H1 (cell line): Measurements from ENCODE around the gene CIAO3. TPM values are rescaled to one million over a fixed set of nuclear protein-coding genes. Genes with fewer than 3 reads are reported as not detected.

Experiments
- CTCF ChIA-PET: fragments of 300-600 bp; sonication (Branson Sonifier 250); formaldehyde crosslinking; loops from one replicate; lab custom pipeline; 2021; ENCODE audit not compliant: partially characterized antibody; lab: Charles Lee
- POLR2A ChIA-PET: fragments of 300-600 bp; sonication (Branson Sonifier 250); formaldehyde crosslinking; loops from one replicate; lab custom pipeline; 2021; ENCODE audit warnings: inconsistent platforms; ENCODE audit not compliant: partially characterized antibody; lab: Charles Lee
- DNase-seq, 2 experiments: peaks; one replicate each; pipeline versions ENCODE4 v3.0.0 to v3.0.0-alpha.2; 2010 to 2022; ENCODE audit warnings: low spot score in 2 of 2, low read depth in 1 of 2, mixed read lengths in 1 of 2
- FAIRE-seq: peaks from 2 replicates; lab custom pipeline; 2011; peaks lifted over from hg19 to GRCh38; lab: Jason Lieb, UNC
- H2AFZ ChIP-seq: 2 replicates; pipeline ENCODE4 v1.8.1; 2012; ENCODE audit warnings: low read length, inconsistent platforms
- H2AK5ac ChIP-seq: 2 replicates; pipeline ENCODE4 v1.6.1; 2013; ENCODE audit warnings: low read depth, low read length
- H2BK120ac ChIP-seq: replicated peaks from 2 replicates; pipeline ENCODE3; 2013; ENCODE audit warnings: low read depth, low read length, inconsistent platforms
- H2BK12ac ChIP-seq: 2 replicates; pipeline ENCODE4 v1.6.1; 2013; ENCODE audit warnings: low read depth, low read length
- H2BK15ac ChIP-seq: 2 replicates; pipeline ENCODE4 v1.6.1; 2013; ENCODE audit warnings: low read length
- H2BK20ac ChIP-seq: 2 replicates; pipeline ENCODE4 v1.6.1; 2013; ENCODE audit warnings: low read length
- H2BK5ac ChIP-seq: 2 replicates; pipeline ENCODE4 v1.6.1; 2013; ENCODE audit warnings: low read depth, low read length
- H3K14ac ChIP-seq: 2 replicates; pipeline ENCODE4 v1.6.1; 2013; ENCODE audit warnings: inconsistent platforms; ENCODE audit not compliant: insufficient read length
- H3K18ac ChIP-seq: 2 replicates; pipeline ENCODE4 v1.6.1; 2013; ENCODE audit warnings: low read length; ENCODE audit errors: extremely low read depth
- H3K23ac ChIP-seq: 2 replicates; pipeline ENCODE4 v1.6.1; 2013; ENCODE audit warnings: inconsistent platforms; ENCODE audit not compliant: insufficient read length
- H3K23me2 ChIP-seq: 2 replicates; pipeline ENCODE4 v1.6.1; 2013; ENCODE audit warnings: low read depth, low read length
- H3K27ac ChIP-seq: 2 replicates; pipeline ENCODE4 v1.6.1; 2011; ENCODE audit warnings: low read depth, low read length, inconsistent platforms
- H3K27me3 ChIP-seq, 4 experiments: replicated peaks in 1 of 4; 1 replicate in 1 of 4; 2 replicates in 3 of 4; pipeline versions ENCODE4 v1.6.1 to v1.8.1; 2011 to 2013; ENCODE audit warnings: low read length in 3 of 4, mild to moderate bottlenecking in 3 of 4, inconsistent platforms in 2 of 4, mixed read lengths in 2 of 4, moderate library complexity in 1 of 4; ENCODE audit not compliant: control insufficient read depth in 3 of 4, insufficient read depth in 3 of 4; ENCODE audit errors: extremely low read depth in 1 of 4
- H3K36me3 ChIP-seq, 4 experiments: 2 replicates each; pipeline versions ENCODE4 v1.6.1 to v1.8.1; 2011 to 2013; ENCODE audit warnings: mild to moderate bottlenecking in 4 of 4, low read length in 3 of 4, moderate library complexity in 2 of 4, control low read depth in 1 of 4, inconsistent platforms in 1 of 4; ENCODE audit not compliant: insufficient read depth in 4 of 4, control insufficient read depth in 2 of 4
- H3K4ac ChIP-seq: replicated peaks from 2 replicates; pipeline ENCODE3; 2013; ENCODE audit warnings: low read length, low read depth, mixed read lengths, inconsistent platforms; ENCODE audit not compliant: insufficient read length
- H3K4me1 ChIP-seq, 4 experiments: replicated peaks in 1 of 4; 1 replicate in 1 of 4; 2 replicates in 3 of 4; pipeline versions ENCODE4 v1.6.1 to v1.8.1; 2011 to 2013; ENCODE audit warnings: low read length in 3 of 4, inconsistent platforms in 2 of 4, mixed read lengths in 1 of 4; ENCODE audit not compliant: insufficient read depth in 4 of 4, control insufficient read depth in 3 of 4
- H3K4me2 ChIP-seq, 2 experiments: 2 replicates each; pipeline versions ENCODE4 v1.6.1 to v1.8.1; 2011 to 2013; ENCODE audit warnings: low read depth in 2 of 2, low read length in 2 of 2, control low read depth in 1 of 2, inconsistent platforms in 1 of 2, mild to moderate bottlenecking in 1 of 2; ENCODE audit not compliant: insufficient read depth in 1 of 2
- H3K4me3 ChIP-seq, 4 experiments: fragments of 200-600, 300-600 bp in 1 of 4; sonication (generic), shearing (Covaris generic), sonication (Bioruptor Twin) in 1 of 4; 2 replicates each; pipeline versions ENCODE4 v1.5.1 to v1.8.1; 2011 to 2016; ENCODE audit warnings: low read length in 4 of 4, low read depth in 3 of 4, control low read depth in 2 of 4, inconsistent platforms in 2 of 4, mild to moderate bottlenecking in 2 of 4, mixed read lengths in 1 of 4, moderate library complexity in 1 of 4; ENCODE audit not compliant: insufficient read depth in 2 of 4; ENCODE audit errors: extremely low read depth in 1 of 4
- H3K56ac ChIP-seq: replicated peaks from 2 replicates; pipeline ENCODE3; 2013; ENCODE audit warnings: low read depth, mild to moderate bottlenecking, mixed read lengths, low read length, inconsistent platforms; ENCODE audit not compliant: insufficient read length
- H3K79me1 ChIP-seq: 2 replicates; pipeline ENCODE4 v1.6.1; 2013; ENCODE audit warnings: low read depth, low read length, control low read depth
- H3K79me2 ChIP-seq, 2 experiments: 2 replicates each; pipeline versions ENCODE4 v1.6.1 to v1.8.1; 2012 to 2013; ENCODE audit warnings: low read length in 2 of 2, mild to moderate bottlenecking in 2 of 2, inconsistent platforms in 1 of 2; ENCODE audit not compliant: insufficient read depth in 2 of 2, control insufficient read depth in 1 of 2
- H3K9ac ChIP-seq, 4 experiments: replicated peaks in 1 of 4; 1 replicate in 1 of 4; 2 replicates in 3 of 4; pipeline versions ENCODE4 v1.6.1 to v1.8.1; 2011 to 2013; ENCODE audit warnings: low read depth in 3 of 4, low read length in 3 of 4, control low read depth in 2 of 4, mild to moderate bottlenecking in 2 of 4, moderate library complexity in 2 of 4, inconsistent platforms in 1 of 4; ENCODE audit errors: extremely low read depth in 1 of 4
- H3K9me3 ChIP-seq, 2 experiments: 2 replicates each; pipeline versions ENCODE4 v1.6.1 to v1.8.1; 2012 to 2013; ENCODE audit warnings: mild to moderate bottlenecking in 2 of 2, moderate library complexity in 2 of 2, control low read depth in 1 of 2, inconsistent platforms in 1 of 2, low read depth in 1 of 2, low read length in 1 of 2, mixed read lengths in 1 of 2; ENCODE audit not compliant: insufficient read depth in 2 of 2
- H4K20me1 ChIP-seq, 2 experiments: replicated peaks in 1 of 2; 2 replicates each; pipeline versions ENCODE3 to v1.8.1; 2011 to 2013; ENCODE audit warnings: inconsistent platforms in 2 of 2, low read length in 2 of 2, mild to moderate bottlenecking in 1 of 2; ENCODE audit not compliant: insufficient read depth in 2 of 2, control insufficient read depth in 1 of 2
- H4K5ac ChIP-seq: 2 replicates; pipeline ENCODE4 v1.6.1; 2013; ENCODE audit warnings: low read length, low read depth, mixed read lengths, inconsistent platforms; ENCODE audit not compliant: insufficient read length
- H4K8ac ChIP-seq: 2 replicates; pipeline ENCODE4 v1.8.0; 2013; ENCODE audit warnings: mild to moderate bottlenecking, moderate library complexity, low read length, inconsistent platforms; ENCODE audit not compliant: insufficient read depth; ENCODE audit errors: extremely low read depth
- H4K91ac ChIP-seq: replicated peaks from 2 replicates; pipeline ENCODE3; 2013; ENCODE audit warnings: low read length, mixed read lengths, inconsistent platforms; ENCODE audit not compliant: insufficient read length
- BCL11A ChIP-seq, 2 experiments: IDR thresholded peaks; one replicate each; pipeline ENCODE4 v1.6.1; 2011; ENCODE audit warnings: low read depth in 2 of 2, low read length in 2 of 2, mild to moderate bottlenecking in 2 of 2
- HDAC6 ChIP-seq: IDR thresholded peaks from one replicate; pipeline ENCODE4 v1.7.1; 2012; ENCODE audit warnings: low read depth, mild to moderate bottlenecking, inconsistent platforms, low read length, moderate library complexity
- WGBS, 2 experiments: shearing (Covaris generic) in 1 of 2; methylation state at CpG; one replicate each; pipeline versions ENCODE4 v1.1.6 to v1.1.7; 2013 to 2015; ENCODE audit warnings: low lambda C conversion rate in 2 of 2, mixed read lengths in 2 of 2, inconsistent platforms in 1 of 2, low coverage in 1 of 2, missing lambda C conversion rate in 1 of 2; ENCODE audit not compliant: insufficient replicate concordance in 2 of 2, insufficient coverage in 1 of 2, insufficient read length in 1 of 2; ENCODE audit errors: extremely low coverage in 1 of 2, missing lambda C conversion rate in 1 of 2; 5-methylcytosine and 5-hydroxymethylcytosine counted together
- polyA plus RNA-seq, 7 experiments: library from polyadenylated mRNA; depleted of rRNA in 3 of 7; stranded (reverse) in 5 of 7; unstranded in 2 of 7; fragments of >200 nt in 5 of 7; fragments of 200-250 nt in 2 of 7; gene quantifications; 1 replicate in 5 of 7; 2 replicates in 1 of 7; 4 replicates in 1 of 7; pipeline versions ENCODE4 v1.2.1 to v1.2.3, GENCODE V29; 2011 to 2013; ENCODE audit warnings: missing spikeins in 2 of 7, mixed read lengths in 2 of 7
- total RNA-seq: library from RNA; stranded (reverse); fragmentation: NEBNext Ultra II Directional; extraction: Animal tissue kit (Norgen Biotek cat#: 25700); gene quantifications from 2 replicates; pipeline ENCODE4 v1.2.1, GENCODE V29; 2021

Gene CIAO3
- total and polyA plus RNA-seq, 2 of the 8 experiments (the other 6 are each of a cell fraction or from before 2014, with no cell fraction given): 20.0 to 20.4 TPM

DNA sequence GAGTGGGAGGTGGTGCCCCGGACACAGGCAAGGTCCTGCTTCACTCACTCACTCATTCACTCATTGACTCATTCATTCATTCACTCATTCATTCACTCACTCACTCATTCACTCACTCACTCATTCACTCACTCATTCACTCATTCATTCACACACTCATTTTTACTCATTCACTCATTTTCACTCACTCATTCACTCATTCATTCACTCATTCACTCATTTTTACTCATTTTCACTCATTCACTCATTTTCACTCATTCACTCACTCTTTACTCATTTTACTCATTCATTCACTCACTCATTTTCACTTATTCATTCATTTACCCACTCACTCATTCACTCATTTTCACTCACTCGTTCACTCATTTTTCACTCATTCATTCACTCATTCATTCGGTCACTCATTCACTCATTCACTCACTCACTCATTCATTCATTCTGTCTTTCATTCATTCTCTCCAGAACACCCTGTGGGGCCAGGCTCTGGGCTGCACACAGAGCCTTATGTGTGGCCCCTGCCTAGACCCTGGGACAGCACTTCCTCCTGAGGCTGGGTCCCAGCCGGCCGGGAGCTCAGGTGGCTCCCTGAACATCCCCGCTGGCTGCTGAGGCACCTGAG, 38.2 kb upstream of the CIAO3 start:
- CTCF ChIA-PET: interaction anchor here (1.0 to 13.7 kb wide), 4 partner anchors 28 to 276 kb away, joined by 3 to 424 read pairs (median 116); partner anchors contain the start of genes ANTKMT, CCDC78, CIAO3 and HAGHL
- 83 to 98% methylated on average over 2 to 6 of the region's 6 CpGs for WGBS, 2 experiments

More for the DNA sequence above, 38.2 kb upstream of the CIAO3 start:
- Histone ChIP-seq H3K4ac (no peak overlapping the region), H3K56ac (no peak overlapping the region), H3K9ac (no peak overlapping the region), H3K4me2 (no peak overlapping the region), H3K27ac (no peak overlapping the region), H4K91ac (no peak overlapping the region), H3K18ac (no peak overlapping the region), H4K8ac (0 out of 2 replicates have a peak overlapping the region, but pooled peaks have one; percentile 68), H3K14ac (no peak overlapping the region), H3K9me3 (no peaks in the 10 kb centered on the region), H2BK12ac (no peak overlapping the region), H3K79me1 (no peaks in the 10 kb centered on the region), H3K36me3 (no peaks in the 10 kb centered on the region), H3K27me3 (peaks cover 0 to 3% (median under 1%) of the 10 kb centered on the region in 4 experiments; a peak in 3 of 7 replicates), H2BK15ac (no peak overlapping the region), H4K20me1 (peaks cover 0 to 6% of the 10 kb centered on the region in 2 experiments), H3K79me2 (no peaks in the 10 kb centered on the region), H4K5ac (no peak overlapping the region), H3K23ac (no peak overlapping the region), H3K23me2 (no peaks in the 10 kb centered on the region; the same call in 1 of the 2 replicates), H2AK5ac (no peak overlapping the region), H2AFZ (no peak overlapping the region), H3K4me1 (no peaks in the 10 kb centered on the region), H2BK5ac (no peak overlapping the region), H2BK20ac (no peak overlapping the region), H2BK120ac (no peak overlapping the region), H3K4me3 (no peak overlapping the region)
- FAIRE-seq (no peak), DNase-seq (no peak)
- POLR2A ChIA-PET: interaction anchor here (0.8 kb wide), 1 partner anchor 18 kb away, joined by 3 read pairs; the partner anchor contains the start of gene MSLN
- TF ChIP-seq HDAC6: no peak
- TF ChIP-seq BCL11A (IDR thresholded peaks at IDR 0.05; ENCODE audit: low read depth in 2 of 2, low read length in 2 of 2): no peak
